GM12873 (cell line): ENCODE data around the gene ZCCHC14.

Experiments
- CTCF ChIP-seq: IDR thresholded peaks from 2 replicates; pipeline ENCODE4 v1.5.1; 2012; ENCODE audit warnings: low read depth, mild to moderate bottlenecking, moderate library complexity, low read length, control low read depth; ENCODE audit not compliant: insufficient read depth; ENCODE audit errors: missing control alignments

The ZCCHC14 gene

GRCh38 chr16:87457709-87458423 lies 35.0 kb downstream of the ZCCHC14 start:
- TF ChIP-seq CTCF = no peak

- no peak for TF ChIP-seq CTCF
Measured at GRCh38 chr16:87457061-87457611, 35.7 kb downstream of the ZCCHC14 start.

- TF ChIP-seq CTCF = no peak
Measured at GRCh38 chr16:87454391-87454790, 38.4 kb downstream of the ZCCHC14 start.

- no peak for TF ChIP-seq CTCF
Measured at GRCh38 chr16:87453326-87453725, 39.5 kb downstream of the ZCCHC14 start.

- no peak for TF ChIP-seq CTCF
Measured at GRCh38 chr16:87451563-87452210, 41.1 kb downstream of the ZCCHC14 start.

GRCh38 chr16:87448866-87449265 lies 44.0 kb downstream of the ZCCHC14 start:
- TF ChIP-seq CTCF = no peak

GRCh38 chr16:87447323-87447722 lies 45.5 kb downstream of the ZCCHC14 start:
- no peak for TF ChIP-seq CTCF
